KOPT-K1 (cell line): ENCODE measurements around the gene HTR7.
"Not testable (repeated sequence)": the region's sequence is repeated elsewhere in the genome, so short reads cannot be mapped to it uniquely, and the experiment has no call there.

ENCODE experiments used
- H3K27ac ChIP-seq: fragments of 200-600 bp; sonication (generic); 2 replicates; pipeline ENCODE4 v1.5.1; 2016; ENCODE audit warnings: antibody characterized with exemption, mild to moderate bottlenecking, low read depth, low read length; ENCODE audit not compliant: poor library complexity, severe bottlenecking
- H3K36me3 ChIP-seq: fragments of 200-600 bp; sonication (generic); 2 replicates; pipeline ENCODE4 v1.5.1; 2017; ENCODE audit warnings: antibody characterized with exemption, mild to moderate bottlenecking, low read length, moderate library complexity; ENCODE audit not compliant: insufficient read depth
- H3K9me3 ChIP-seq: fragments of 200-600 bp; sonication (generic); 2 replicates; pipeline ENCODE4 v1.5.1; 2017; ENCODE audit warnings: antibody characterized with exemption, low read length, mild to moderate bottlenecking; ENCODE audit not compliant: insufficient read depth, poor library complexity, severe bottlenecking

HTR7 gene

DNA sequence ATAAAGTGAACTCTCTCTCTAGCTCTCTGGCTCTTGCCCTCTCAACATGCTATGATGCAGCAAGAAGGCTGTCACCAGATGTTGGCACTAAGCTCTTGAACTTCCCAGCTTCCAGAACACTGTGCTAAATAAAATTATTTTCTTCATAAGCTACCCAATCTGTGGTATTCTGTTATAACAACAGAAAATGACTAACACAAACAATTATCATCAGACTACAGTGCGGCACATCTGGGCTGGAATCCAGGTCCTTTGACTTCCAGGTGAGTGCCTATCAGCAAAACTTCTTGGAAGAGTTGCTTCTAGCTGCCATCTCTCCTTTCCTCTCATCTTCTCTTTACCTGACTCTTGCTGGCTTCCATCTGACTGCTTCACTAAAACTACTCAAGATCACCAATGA is 20.4 kb downstream of the HTR7 start:
- no peaks in the 10 kb centered on the region for H3K36me3 ChIP-seq
- H3K27ac ChIP-seq, result no peak overlapping the region
- peaks cover 5% of the 10 kb centered on the region for H3K9me3 ChIP-seq

DNA sequence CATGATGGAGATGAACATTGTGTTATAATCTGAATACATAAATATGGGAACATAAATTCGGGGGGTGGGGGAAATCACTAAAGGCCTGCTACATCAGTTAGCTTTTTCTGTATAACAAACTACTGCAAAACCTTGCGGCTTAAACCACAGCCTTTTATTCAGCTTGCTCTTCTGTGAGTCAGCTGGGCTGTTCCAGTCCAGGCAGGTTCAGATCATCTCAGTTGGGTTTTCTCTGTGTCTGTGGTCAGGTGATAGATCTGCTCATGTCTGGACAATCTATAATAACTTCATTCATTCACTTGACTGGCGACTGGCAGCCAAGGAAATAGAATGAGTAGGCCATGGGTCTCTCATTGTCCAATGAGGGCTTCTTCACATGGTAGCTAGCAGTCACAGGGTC is 23.5 kb downstream of the HTR7 start:
- no peaks in the 10 kb centered on the region for H3K9me3 ChIP-seq
- H3K27ac ChIP-seq, result no peak overlapping the region
- H3K36me3 ChIP-seq, result no peaks in the 10 kb centered on the region

DNA sequence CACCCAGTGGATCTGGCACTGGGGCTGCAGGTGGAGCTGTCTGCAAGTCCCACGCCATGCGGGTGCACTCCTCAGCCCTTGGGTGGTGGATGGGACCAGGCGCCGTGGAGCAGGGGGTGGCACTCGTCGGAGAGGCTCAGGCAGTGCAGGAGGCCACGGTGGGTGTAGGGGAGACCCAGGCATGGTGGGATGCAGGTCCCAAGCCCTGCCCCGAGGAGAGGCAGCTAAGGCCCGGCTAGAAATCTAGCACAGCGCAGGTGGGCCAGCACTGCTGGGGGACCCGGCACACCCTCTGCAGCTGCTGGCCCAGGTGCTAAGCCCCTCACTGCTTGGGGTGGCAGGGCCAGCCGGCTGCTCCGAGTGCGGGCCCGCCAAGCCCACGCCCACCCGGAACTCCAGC is 25.7 kb downstream of the HTR7 start:
- Histone ChIP-seq H3K36me3 (no peaks in the 10 kb centered on the region), H3K9me3 (no peaks in the 10 kb centered on the region), H3K27ac (no peak overlapping the region)

DNA sequence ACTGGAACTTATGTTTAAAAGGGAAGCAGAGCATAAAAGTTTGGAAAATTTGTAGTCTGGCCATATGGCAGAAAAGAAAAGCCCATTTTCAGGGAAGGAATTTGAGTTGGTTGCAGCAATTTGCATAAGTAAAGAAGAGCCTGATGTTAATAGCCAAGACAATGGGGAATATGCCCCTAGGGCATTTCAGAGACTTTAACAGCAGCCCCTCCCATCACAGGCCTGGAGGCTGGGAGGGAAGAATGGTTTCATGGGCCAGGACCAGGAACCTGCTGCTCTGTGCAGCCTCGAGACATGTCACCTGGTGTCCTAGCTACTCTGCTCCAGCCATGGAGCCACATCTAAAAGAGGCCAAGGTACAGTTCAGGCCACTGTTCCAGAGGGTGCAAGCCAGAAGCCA is 35.3 kb downstream of the HTR7 start:
- Histone ChIP-seq H3K27ac (no peak overlapping the region), H3K9me3 (peaks cover 4% of the 10 kb centered on the region), H3K36me3 (no peaks in the 10 kb centered on the region)

DNA sequence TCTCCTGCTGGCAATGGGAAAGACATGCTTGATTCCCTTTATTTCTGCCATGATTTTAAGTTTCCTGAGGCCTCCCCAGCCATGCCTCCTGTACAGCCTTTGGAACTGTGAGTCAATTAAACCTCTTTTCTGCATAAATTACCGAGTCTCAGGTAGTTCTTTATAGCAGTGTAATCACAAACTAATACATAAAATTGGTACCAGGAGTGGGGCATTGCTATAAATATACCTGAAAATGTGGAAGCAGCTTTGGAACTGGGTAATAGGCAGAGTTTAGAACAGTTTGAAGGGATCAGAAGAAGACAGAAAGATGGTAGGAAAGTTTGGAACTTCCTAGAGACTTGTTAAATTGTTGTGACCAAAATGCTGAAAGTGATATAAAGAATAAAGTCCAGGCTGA is 36.0 kb downstream of the HTR7 start:
- H3K9me3 ChIP-seq, H3K27ac ChIP-seq, H3K36me3 ChIP-seq: not testable (repeated sequence)

DNA sequence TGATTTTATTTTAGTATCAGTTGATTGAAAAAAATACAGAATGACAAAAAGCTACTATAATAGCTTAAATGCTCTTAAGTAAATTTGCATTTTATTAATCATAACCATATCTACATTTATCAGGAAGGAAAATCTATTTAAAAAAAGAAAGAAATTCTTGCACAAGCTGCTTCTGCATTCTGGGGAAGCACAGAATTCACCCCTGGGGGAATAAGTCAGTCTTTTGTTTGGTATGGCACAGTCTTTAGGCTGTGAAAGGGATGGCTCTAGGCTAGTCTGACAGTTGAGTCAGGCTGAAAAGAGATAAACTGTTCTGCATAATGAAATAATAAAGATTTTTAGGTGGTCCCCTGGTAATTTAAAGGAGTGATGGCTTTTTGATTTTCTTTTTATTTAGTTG is 37.9 kb downstream of the HTR7 start:
- H3K9me3 ChIP-seq, result peaks cover 4% of the 10 kb centered on the region
- H3K27ac ChIP-seq, result no peak overlapping the region

DNA sequence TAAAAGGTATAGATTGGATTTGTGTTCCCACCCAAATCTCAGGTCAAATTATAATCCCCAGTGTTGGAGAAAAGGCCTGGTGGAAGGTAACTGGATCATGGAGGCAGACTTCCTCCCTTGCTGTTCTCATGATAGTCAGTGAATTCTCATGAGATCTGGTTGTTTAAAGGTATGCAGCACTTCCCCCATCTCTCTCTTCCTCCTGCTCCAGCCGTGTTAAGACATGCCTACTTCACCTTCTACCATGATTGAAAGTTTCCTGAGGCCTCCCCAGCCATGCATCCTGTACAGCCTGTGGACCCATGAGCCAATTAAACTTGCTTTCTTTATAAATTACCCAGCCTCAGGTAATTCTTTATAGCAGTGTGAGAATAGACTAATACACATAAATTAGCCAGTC is 39.1 kb downstream of the HTR7 start:
- no peak overlapping the region for H3K27ac ChIP-seq
- no peaks in the 10 kb centered on the region for H3K36me3 ChIP-seq

More for the DNA sequence above, 37.9 kb downstream of the HTR7 start:
- no peaks in the 10 kb centered on the region for H3K36me3 ChIP-seq

DNA sequence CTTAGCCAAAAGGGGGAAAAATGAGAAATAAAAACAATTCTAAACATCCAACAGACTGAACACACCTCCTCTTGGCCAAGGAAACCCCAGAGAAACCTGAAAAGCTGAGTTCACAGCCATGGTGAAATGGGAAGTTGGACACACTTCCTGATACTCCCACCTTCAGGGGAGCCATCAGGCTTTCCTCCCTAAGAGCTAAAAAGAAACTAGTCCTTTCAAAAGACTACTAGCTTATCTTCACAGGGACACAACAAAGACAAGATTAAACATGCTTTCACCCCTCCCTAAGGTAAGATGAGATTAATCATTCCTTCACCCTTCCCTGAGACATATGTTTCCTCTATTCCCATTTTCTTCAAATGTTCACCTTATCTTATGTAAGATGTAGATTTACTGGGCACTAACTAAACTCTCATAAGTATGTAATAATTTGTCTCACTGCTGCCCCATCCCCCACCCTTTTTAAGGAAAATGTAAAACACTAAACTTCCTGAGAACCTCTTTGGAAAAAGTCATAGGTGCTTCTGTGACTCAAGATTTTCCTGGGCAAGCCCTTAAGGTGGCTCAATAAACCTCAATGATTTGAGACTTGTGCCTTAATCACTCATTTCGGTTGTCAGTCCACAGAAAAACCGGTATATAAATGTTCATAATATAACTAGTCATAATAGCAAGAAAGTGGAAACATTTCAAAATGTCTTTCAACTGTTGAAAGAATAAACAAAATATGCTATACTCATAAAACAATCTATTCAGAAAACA is 40.5 kb downstream of the HTR7 start:
- no peaks in the 10 kb centered on the region for H3K36me3 ChIP-seq
- peaks cover 4% of the 10 kb centered on the region for H3K9me3 ChIP-seq
- no peak overlapping the region for H3K27ac ChIP-seq

More for the DNA sequence above, 39.1 kb downstream of the HTR7 start:
- peaks cover 4% of the 10 kb centered on the region for H3K9me3 ChIP-seq

DNA sequence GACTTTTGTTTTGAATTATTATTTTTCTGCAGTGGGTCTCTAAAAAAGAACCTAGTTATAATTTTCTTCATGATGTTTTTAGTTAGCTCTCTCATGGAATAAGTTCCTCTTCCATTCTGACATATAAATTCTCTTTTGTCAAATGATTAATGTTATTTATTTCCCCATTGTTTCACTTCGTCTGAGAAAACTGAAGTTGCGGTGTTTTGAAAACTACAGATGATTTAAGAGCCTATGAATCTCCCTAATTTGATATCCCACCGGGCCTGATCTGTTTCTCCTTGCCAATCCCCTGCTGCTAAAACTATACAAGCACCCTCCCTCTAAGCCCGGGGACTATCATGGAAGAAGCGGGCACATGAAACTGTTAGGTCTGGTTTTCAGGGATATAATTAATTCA is 41.4 kb downstream of the HTR7 start:
- H3K27ac ChIP-seq, result no peak overlapping the region
- H3K9me3 ChIP-seq, result peaks cover under 1% of the 10 kb centered on the region
- no peaks in the 10 kb centered on the region for H3K36me3 ChIP-seq

DNA sequence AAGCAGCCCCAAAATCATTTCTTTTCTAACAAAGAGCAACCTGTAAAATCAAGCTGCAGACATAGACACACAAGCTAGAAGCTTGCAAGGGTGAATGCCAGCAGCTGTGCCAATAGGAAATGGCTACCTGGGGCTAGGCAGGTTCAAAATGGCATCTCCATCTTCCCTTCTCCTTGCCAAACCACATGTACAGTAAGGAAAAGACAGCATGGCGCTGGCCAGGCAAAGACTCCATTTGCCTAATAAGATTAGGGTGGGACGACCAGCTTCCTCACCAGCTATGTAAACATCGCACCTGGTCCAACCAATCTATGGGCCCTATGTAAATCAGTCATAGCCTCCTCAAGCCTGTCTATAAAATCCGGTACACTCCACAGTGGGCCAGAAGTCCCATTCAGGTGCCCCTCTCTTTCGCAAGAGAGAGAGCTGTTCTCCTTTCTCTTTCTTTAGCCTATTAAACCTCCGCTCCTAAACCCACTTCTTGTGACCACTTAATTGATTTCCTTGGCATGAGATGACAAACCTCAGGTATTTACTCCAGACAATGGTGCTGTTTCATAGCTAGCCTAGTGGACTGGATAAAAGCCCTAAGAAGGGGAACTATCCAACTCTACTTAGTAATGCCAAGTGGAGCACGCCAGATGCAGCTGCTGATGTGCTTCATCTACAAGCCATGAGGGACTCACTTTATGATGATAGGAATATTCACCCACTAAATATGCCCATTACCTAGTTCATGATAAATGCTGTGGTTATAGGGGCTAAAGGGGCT is 44.1 kb downstream of the HTR7 start:
- Histone ChIP-seq H3K27ac (no peak overlapping the region), H3K9me3 (no peaks in the 10 kb centered on the region), H3K36me3 (no peaks in the 10 kb centered on the region)

DNA sequence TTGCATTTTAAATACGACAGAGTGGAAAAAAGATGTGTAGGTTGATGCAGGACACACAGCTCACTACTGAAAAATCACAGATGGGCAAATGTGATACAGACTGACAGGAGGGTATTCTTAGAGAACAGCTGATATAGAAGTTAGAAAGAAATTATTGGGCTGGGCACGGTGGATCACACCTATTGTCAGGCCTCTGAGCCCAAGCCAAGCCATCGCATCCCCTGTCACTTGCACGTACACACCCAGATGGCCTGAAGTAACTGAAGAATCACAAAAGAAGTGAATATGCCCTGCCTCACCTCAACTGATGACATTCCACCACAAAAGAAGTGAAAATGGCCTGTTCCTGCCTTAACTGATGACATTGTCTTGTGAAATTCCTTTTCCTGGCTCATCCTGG is 50.7 kb downstream of the HTR7 start:
- not testable (repeated sequence) for H3K9me3 ChIP-seq, H3K27ac ChIP-seq, H3K36me3 ChIP-seq

DNA sequence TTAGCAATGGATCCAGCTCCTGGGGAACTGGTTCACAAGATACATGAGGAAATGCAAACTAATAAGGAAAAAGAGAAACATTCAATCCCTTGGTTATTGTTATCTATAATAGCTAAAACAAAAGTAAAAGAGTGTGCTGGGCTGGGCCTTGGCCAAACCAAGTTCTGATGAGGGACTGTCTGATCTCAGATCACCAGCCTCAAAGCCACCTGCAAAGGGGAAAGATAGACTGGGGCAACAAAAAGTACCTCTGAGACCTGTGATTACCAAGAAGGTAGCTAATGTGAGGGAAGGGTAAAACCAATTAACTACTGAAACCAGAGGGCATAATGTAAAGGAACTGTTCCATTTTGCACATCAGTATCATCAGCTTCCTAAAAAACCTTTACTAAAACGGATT is 51.2 kb downstream of the HTR7 start:
- Histone ChIP-seq H3K36me3 (no peaks in the 10 kb centered on the region), H3K9me3 (no peaks in the 10 kb centered on the region), H3K27ac (no peak overlapping the region)

DNA sequence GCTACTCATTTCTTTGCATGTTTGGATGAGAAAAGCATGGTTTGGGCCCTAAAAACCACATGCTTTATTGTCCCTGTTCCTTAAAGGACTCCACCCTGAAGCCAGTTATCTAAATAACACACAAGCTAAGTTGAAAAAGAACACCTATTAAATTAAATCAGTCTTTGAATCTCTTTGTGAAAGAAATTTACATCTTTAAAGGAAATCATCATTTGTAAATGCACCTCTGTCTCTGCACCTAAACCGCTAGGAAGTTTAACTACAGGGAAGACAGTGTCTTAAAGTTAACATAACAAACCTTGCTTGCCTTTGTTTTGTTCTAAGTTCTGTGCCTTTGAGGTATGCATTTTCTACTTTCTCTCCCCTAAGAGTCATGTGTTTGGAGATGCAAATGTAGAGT is 52.6 kb downstream of the HTR7 start:
- H3K27ac ChIP-seq, result no peak overlapping the region

DNA sequence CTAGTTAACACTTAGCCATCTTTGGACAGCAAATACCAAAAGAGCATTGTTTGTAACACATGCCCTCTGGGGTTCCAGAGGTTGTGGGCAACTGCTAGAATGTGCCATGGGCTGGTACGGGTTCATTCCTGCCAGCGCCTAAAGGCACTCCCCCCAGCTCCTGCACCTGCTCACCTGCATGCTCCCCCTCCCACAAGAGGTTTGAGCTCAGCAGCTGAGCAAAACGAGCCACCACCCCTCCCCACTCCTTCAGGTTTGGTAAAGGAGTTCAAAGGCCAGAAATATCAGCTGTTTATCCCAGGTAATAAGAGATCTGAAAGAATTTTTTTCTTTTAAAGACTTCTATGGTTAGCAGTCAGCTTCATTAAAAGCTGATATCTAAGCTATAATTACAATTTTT is 53.5 kb downstream of the HTR7 start:
- H3K9me3 ChIP-seq, result no peaks in the 10 kb centered on the region
- no peaks in the 10 kb centered on the region for H3K36me3 ChIP-seq
- no peak overlapping the region for H3K27ac ChIP-seq

More for the DNA sequence above, 52.6 kb downstream of the HTR7 start:
- Histone ChIP-seq H3K36me3 (no peaks in the 10 kb centered on the region), H3K9me3 (no peaks in the 10 kb centered on the region)

DNA sequence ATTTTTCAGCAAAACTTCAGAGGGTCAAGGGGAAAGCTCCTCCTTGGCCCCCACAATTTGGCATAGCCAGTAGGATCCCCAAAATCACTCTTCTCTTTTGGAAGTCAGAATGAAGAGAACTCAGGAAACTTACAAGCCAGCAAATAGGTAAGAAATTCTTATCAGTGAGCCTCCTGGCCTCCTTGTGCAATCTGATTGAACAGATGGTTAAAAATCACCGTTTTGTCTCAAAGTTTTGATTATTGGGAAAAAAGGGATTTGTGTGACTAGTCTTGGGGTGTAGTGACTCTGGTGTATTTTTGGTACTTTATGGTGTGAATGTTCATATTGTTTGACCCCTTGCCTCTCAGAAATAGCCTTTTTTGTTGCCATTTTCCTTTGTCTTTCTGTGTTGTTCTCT is 56.2 kb downstream of the HTR7 start:
- H3K36me3 ChIP-seq, result no peaks in the 10 kb centered on the region

More for the DNA sequence above, 56.2 kb downstream of the HTR7 start:
- H3K9me3 ChIP-seq, result no peaks in the 10 kb centered on the region
- H3K27ac ChIP-seq, result no peak overlapping the region
